HT-29 (cell line): ENCODE results near the gene TRAF4. TPM values are rescaled to one million over a fixed set of nuclear protein-coding genes. Genes with fewer than 3 reads are reported as not detected.

Experiments
- DNase-seq: peaks from one replicate; pipeline ENCODE4 v3.0.0-alpha.2; 2015; ENCODE audit warnings: low spot score
- total RNA-seq: library from RNA; depleted of rRNA; stranded (reverse); fragments of >200 nt; shearing (Covaris generic); gene quantifications from 2 replicates; pipeline ENCODE4 v1.2.3, GENCODE V29; 2014

The TRAF4 gene
- total RNA-seq, 1 experiment from 2014 or later, result 307 TPM

GRCh38 chr17:28747051-28747691 is 3.4 kb downstream of the TRAF4 start:
- DNase-seq, result peak; percentile 79

GRCh38 chr17:28747801-28748750 is 4.3 kb downstream of the TRAF4 start:
- no peak for DNase-seq

GRCh38 chr17:28748852-28749515 is 5.2 kb downstream of the TRAF4 start:
- DNase-seq, result no peak

- DNase-seq, result no peak
Measured at GRCh38 chr17:28749516-28750177, 5.8 kb downstream of the TRAF4 start.

DNA sequence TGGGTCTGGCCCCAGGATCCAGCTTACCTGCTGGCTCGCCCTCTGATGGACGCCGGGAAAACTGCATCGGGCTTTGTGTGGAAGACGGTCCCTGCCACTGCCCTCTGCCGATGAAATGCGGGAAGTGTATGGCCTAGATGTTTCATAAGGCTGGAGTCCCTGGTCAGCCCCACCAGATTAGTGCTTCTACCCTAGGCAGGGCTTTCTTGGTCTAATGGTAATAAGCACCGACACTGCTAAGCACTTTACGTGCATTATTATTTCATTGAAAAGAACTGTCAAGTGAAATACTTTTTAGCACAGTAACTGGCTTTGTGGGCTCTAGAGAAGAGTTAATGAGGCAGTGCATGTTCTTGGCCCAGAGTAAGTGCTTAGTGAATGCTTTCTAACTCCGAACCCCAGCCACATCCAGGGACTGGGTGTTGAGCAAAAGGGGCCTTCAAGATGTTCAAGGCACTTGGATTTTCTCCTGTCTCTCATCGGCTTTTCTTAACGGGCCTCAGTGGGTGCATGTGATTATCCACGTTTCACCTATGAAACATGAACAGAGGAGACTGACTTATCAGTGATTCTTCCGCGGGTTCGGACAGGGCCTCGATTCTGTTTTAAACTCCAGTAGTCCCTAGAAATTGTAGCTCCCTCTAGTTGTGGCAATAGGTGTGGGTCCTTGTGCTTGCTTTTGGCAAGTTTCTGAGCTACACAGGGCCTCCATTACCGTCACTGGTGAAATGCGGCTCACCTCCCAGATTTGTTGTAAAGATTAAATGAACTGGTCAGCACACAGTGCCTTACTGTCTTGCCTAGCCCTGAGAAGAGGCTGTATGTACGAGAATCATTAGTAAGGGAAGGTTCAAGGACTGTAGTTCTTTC is 6.6 kb downstream of the TRAF4 start:
- peak; percentile 97 for DNase-seq

DNA sequence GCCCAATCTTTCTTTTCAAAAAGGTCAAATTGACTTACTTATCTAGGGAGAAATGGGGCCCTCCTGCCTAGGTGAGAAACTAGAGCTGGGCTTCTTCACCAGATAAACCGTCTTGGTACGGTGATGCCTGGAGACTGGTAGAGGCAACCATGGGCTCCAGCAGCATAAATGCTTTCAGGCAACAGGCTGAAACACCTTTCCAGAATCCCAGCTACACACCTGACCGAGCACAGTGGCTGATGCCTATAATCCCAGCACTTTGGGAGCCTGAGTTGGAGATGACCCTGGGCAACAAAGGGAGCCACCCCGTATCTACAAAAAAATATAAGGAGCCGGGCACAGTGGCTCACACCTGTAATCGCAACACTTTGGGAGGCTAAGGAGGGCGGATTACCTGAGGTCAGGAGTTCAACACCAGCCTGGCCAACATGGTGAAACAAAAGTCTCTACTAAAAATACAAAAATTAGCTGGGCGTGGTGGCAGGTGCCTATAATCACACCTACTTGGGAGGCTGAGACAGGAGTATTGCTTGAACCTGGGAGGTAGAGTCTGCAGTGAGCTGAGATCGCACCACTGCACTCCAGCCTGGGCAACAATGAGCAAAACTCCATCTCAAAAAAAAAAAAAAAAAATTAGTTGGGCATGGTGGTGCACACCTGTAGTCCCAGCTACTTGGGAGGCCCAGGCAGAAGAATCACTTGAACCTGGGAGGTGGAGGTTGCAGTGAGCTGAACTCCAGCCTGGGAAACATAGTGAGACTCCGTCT is 8.0 kb downstream of the TRAF4 start:
- DNase-seq, result no peak

DNA sequence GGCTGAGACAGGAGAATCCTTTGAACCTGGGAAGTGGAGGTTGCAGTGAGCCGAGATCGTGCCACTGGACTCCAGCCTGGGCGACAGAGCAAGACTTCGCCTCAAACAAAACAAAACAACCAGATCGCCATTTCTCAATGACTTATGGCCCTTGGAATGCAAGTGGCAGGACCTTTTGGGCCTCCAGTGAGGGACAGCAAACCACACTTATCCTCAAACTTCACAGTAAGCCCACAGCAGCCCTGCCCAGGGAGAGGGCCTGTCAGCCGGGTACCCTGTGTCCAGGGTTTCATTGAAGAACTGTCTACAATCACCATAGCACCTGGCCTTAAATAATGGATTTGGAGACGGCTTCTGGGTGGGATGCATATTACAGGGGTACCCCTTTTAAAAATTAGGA is 11.7 kb downstream of the TRAF4 start:
- DNase-seq, result no peak

GRCh38 chr17:28756049-28756804 is 12.4 kb downstream of the TRAF4 start:
- DNase-seq, result no peak

DNA sequence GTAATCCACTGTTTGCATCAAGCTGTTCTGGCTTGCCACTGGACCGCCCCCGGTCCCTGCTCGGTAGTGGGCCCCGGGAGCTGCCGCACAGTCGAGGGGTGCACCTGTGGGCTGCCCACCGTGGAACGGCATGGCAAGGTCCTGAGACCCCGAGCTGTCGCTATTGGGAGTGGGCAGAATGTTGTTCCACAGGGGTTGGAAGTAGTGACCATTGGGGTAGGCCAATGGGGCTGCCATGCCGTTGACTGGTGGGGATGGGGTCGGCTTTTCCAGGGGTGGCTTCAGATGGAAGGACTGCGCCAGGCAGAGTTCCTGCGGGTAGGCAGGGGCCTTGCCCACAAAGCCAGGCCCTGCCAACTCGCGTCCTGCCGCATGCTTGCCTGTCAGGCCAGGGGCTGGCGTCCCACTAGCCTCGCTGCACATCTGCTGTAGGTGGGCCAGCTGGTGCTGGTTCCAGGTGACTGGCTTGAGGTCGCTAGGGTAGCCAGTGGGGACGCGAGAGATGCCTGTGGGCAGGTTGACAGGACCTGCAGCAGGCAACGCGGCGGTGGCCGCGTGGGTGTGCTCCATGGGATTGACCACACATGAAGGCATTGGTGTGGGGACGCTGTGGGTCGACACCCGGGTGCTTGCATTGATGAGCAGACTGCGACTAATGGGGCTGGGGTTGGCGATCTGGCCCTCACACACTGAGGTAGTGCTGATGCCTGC is 14.8 kb downstream of the TRAF4 start:
- no peak for DNase-seq

DNA sequence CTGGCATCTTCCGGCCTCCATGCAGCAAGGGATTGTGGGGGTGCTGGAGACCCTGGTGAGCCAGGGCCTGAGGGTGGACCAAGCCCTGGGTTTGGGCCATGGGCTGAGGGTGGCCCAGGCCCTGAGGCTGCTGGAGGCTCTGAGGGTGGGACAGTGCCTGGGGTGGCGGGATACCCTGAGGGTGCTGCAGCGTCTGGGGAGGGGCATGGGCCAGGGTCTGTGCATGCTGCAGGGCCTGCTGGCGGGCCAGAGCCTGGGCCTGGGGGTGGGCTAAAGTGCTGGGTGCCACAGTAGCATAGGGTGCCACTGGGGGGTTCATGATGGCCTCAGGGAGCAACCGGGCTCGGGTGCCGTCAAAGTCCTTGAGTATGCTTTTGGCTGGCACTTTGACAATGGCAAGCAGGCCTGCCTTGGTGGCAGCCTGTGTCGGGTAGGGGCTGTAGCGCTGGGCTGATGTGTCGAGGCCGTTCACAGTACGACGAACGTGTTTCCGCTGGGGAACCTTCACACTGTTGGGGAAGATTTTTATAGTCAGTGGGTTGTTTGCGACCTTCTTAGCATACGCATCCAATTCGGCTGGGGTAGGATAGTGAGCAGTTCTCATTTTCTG is 15.6 kb downstream of the TRAF4 start:
- DNase-seq, result no peak

DNA sequence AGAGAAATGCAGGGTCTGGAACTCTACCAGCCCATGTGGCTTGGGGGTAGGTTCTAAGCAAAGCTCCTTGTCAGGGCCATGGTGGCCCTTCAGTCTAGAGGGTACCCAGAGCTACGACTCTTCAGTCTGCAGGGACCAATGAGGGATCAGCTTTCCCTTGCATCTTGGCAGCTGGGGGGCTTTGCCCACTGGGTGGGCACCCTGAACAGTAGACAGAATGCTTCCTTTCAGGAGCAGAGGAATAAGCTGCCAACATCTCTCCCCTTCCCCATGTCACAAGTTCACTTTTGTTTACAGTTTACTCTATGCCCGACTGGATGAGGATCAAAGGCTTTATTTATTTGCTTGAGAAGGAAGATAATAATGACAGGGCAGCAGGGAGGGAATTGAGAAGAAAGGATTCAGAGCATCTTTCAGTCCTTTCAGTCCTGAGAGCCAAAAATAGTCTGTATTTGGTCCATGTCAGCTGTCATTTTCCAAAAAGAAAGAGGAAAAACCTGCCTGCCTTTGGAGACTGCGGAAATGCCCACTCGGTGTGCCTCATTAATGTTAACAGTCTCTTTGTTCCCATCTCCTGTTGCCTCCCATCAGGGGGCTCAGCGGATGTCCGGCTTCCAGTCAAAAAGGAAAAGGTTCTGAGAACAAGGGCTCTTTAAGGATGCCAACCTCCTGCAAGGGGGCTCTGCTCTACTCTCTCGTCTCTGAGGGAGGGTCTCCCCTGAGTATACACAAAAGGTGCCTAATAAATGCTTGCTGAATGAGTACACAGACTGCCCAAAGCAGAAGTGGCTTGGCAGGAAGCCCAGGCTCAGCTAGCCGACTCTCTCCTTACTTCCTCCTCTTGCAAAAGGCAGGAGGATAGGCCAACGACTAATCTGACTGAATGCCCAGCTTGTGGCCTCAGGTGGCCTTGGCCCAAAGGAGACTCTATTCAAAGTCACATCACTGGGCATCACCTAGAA is 17.1 kb downstream of the TRAF4 start:
- peak; percentile 69 for DNase-seq

DNA sequence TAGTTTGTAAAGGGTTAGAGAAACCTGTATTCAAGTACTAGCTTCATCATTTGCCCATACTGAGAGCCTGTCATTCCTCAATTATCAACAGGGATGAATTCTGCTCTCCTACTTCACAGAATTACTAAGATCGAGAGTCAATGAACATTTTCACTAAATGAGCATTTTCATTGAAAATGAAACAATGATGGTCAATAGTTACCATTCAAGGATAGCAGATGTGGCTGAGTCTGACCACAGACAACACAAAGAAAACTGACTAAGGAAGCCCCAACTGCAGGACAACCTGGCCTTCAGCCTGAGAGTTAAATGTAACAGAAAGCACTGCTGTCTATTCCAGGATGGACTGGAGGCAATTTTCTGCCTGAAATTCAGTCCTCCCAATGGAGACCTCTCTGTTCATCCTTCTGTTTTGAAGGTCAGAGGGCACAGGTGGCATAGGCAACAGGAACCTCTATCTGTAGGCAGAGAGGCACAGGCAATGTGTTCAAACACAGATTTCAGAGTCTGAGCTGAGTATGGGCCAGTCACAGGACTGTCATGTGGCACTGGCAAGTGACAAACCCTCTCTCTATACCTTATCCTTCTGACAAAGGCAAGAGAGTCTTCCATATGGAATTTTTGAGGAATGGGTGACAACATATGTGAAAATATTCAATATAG is 19.5 kb downstream of the TRAF4 start:
- DNase-seq, result no peak

DNA sequence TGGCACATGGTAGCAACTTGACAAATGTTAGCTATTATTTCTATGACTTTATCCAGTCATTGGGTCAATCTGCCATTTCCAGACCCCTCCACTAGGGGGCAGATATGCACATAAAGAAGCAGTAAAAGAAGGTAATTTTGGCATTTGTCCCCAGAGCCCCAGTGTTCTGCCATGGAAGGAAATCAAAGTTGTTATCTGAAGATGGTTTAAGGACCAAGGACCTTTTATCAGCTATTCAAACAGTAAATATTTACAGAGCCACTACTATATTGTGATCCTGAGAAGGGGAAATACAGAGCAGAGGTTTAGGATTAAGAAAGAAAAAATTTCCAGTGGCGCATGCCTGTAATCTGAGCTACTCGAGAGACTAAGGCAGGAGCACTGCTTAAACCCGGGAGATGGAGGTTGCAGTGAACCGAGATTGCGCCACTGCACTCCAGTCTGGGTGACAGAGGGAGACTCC is 20.0 kb downstream of the TRAF4 start:
- peak; percentile 89 for DNase-seq

DNA sequence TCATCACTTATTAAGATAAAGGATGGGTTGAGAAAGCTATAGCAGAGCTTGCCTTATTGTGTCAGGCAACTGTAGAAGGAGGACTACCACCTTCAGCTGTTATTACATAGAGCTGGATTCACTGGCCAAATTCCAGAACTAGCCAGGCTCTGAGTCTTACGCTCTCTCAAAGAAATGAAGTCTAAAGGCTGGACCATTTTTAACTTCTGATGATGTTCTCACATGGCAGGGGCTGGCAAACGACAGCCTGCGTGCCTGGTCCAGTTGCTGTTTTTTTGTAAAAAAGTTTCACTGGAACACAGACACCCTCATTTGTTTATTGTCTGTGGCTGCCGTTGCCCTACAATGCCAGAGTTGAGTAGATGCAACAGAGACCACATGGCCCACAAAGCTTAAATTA is 21.2 kb downstream of the TRAF4 start:
- DNase-seq, result no peak

GRCh38 chr17:28773736-28774135 is 29.9 kb downstream of the TRAF4 start:
- no peak for DNase-seq

DNA sequence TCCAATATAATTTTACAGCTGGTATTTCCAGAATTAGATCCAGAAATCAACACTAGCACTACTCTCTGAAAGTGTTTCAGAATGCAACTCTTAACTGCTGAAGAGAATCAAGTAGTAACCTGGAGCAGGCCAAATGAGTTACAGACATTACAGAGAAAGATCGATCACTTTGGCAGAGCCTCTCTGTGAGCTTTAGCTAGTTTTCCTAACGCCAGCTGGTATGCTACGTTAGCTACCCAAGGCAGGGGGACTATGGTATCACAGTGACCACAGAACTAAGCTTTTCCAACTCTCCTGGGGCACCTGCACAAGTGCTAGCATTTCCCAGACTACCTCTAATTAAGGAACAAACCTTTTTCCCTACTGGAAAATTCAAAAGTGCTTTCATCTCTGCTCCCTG is 30.4 kb downstream of the TRAF4 start:
- DNase-seq, result no peak
